ENCODE data around the gene ADIPOR2.

Gene ADIPOR2

DNA sequence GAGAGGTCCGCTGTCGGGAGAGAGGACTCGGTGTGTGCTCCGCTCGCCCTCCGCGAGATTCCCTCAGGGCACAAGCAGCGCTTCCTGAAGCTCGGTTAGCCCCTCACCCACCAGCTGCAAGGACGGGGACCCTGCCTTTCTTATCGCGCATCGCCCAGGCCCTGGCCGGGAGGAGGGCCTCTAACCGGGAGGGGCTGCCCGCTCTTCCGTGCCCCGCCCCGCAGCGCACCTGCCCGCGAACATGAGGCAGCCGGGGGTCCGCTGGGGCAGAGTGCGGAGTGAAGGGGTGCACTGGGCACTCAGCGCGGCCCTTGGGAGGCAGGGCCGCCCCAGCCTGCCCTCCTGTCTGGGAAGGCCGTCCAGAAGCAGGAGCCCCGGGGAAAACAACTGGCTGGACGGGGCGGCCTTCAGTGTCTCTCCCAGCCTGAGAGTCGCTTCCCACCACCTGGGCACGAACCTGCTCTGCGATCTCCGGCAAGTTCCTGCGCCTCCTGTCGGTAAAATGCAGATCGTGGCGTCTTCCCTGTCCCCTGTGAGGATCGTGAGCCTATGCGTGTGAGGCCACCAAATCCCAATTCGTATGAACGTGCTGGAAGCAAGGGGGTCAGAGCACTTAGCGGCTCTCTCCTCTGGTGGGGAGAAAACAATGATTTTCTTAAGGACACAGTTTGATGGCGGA, 28.0 kb upstream of the ADIPOR2 start:
- ChIA-PET CTCF (interaction anchor here (20.3 kb wide), 1 partner anchor 126 kb away, joined by 767 read pairs; no protein-coding TSS in a partner anchor), POLR2A (no interaction called here)
- TF ChIP-seq, protein P1, sequence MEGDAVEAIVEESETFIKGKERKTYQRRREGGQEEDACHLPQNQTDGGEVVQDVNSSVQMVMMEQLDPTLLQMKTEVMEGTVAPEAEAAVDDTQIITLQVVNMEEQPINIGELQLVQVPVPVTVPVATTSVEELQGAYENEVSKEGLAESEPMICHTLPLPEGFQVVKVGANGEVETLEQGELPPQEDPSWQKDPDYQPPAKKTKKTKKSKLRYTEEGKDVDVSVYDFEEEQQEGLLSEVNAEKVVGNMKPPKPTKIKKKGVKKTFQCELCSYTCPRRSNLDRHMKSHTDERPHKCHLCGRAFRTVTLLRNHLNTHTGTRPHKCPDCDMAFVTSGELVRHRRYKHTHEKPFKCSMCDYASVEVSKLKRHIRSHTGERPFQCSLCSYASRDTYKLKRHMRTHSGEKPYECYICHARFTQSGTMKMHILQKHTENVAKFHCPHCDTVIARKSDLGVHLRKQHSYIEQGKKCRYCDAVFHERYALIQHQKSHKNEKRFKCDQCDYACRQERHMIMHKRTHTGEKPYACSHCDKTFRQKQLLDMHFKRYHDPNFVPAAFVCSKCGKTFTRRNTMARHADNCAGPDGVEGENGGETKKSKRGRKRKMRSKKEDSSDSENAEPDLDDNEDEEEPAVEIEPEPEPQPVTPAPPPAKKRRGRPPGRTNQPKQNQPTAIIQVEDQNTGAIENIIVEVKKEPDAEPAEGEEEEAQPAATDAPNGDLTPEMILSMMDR (IDR thresholded peaks at IDR 0.05; ENCODE audit: insufficient read depth, low read length, missing control alignments) = peak; percentile 52
- H3K4me3 ChIP-seq (ENCODE audit: low read depth, low read length) = no peak overlapping the region; the same call in 1 of the 2 replicates
- DNase-seq (ENCODE audit: low read depth, low spot score) = no peak

DNA sequence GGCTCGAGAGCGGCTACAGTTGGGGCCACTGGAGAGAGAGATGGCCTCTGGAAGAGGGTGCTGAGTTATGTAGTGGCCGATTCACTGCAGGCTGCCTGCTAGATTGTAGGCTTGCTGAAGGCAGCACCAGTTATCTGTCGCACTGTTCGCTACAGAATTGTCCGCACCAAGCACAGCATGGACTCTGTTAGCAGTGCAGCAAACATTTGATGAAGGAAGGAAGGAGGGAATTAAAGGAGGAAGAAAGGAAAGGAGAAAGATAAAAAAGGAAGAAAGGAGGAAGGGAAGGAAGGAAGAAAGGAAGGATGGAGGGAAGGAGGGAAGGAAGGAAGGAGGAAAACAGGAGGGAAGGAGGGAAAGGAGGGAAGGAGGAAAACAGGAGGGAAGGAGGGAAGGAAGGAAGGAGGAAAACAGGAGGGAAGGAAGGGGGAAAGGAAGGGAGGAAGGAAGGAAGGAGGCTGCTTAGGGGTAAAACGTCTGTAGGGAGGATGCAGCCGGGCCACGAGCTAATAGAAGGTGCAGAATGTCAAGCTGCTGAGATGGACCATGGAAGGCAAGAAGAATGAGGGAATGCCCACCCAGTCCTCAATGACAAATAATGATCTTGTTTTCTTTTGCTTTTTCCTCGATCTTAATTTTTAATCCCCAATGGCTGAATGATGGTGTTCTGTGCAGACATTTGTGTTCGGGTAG, 27.3 kb upstream of the ADIPOR2 start:
- ChIA-PET POLR2A (no interaction called here), CTCF (interaction anchor here (1.5 kb wide), 1 partner anchor 128 kb away, joined by 7 read pairs; no protein-coding TSS in a partner anchor)
- H3K4me3 ChIP-seq (ENCODE audit: low read depth, low read length) = no peak overlapping the region
- TF ChIP-seq, protein P1 (IDR thresholded peaks at IDR 0.05; ENCODE audit: insufficient read depth, low read length, missing control alignments) = no peak
- DNase-seq (ENCODE audit: low read depth, low spot score) = no peak

DNA sequence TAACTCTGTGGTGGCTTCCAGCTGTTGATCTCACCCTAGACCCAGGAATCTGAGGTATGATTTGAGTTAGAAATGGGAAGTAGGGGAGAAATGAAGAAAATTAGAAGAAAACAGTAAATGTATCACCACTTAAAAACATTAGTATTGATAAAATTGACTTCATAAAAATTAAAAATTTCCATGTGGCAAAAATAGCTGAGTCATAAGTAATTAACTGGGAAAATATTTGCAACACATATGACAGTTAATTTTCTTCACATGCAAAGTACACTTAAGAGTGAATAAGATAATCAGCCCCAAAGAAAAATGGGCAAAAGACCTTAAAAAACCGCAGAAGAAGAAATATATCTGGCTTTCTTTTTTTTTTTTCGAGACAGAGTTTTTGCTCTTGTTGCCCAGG, 25.5 kb upstream of the ADIPOR2 start:
- no peak overlapping the region for H3K4me3 ChIP-seq (ENCODE audit: low read depth, low read length)
- DNase-seq (ENCODE audit: low read depth, low spot score) = no peak
- TF ChIP-seq, protein P1 (IDR thresholded peaks at IDR 0.05; ENCODE audit: insufficient read depth, low read length, missing control alignments) = no peak
- CTCF ChIA-PET = interaction anchor here (0.9 to 1.6 kb wide), 3 partner anchors 12 to 32 kb away, joined by 3 to 7 read pairs (median 4); no protein-coding TSS in a partner anchor
- POLR2A ChIA-PET = no interaction called here

DNA sequence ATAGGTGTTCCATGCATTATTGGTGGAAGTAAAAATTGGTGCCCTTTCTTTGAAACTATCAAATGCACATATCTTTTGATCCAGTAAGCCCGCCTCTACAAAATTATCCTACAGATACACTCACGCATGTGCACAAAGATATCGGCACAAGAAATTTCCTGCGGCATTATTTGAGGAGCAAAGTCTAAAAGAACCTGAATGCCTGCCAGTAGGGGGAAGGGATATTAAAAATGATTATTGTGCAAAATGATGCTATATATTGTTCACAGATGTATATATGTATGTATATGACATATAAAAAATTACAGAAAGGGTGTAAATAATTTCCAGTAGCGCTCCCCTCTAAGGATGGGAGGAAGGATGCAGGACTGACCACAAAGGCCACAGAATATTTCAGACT, 24.7 kb upstream of the ADIPOR2 start:
- POLR2A ChIA-PET = no interaction called here
- CTCF ChIA-PET = interaction anchor here (0.9 to 1.6 kb wide), 2 partner anchors 13 to 125 kb away, joined by 3 to 7 read pairs; no protein-coding TSS in a partner anchor
- no peak for DNase-seq (ENCODE audit: low read depth, low spot score)
- TF ChIP-seq, protein P1 (IDR thresholded peaks at IDR 0.05; ENCODE audit: insufficient read depth, low read length, missing control alignments) = no peak
- no peak overlapping the region for H3K4me3 ChIP-seq (ENCODE audit: low read depth, low read length)

DNA sequence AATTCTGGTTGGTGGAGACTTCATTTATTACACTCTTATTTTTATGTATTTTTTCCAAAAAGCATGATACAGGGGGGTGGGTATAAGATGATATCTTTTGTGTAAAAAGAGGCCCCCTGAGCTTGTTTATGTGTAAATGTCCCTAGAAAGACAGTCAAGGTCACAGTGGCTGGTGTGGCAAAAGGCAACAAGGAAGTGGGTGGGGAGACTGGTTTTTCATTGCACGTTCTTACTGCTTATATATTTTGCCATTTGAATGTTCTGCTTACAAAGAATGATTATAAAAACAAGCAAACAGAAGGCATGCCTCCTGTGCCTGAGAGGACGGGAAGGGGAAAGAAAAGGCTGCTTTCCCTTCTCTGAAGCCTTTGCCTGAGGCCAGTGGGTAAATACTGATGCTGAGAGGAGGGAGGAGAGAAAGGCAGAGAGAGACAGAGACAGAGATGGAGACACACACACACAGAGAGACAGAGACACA, 24.1 kb upstream of the ADIPOR2 start:
- ChIA-PET POLR2A (no interaction called here), CTCF (interaction anchor here (0.9 to 1.5 kb wide), 2 partner anchors 124 to 273 kb away, joined by 3 to 5 read pairs; no protein-coding TSS in a partner anchor)
- DNase-seq (ENCODE audit: low read depth, low spot score) = no peak
- no peak overlapping the region for H3K4me3 ChIP-seq (ENCODE audit: low read depth, low read length)
- TF ChIP-seq, protein P1 (IDR thresholded peaks at IDR 0.05; ENCODE audit: insufficient read depth, low read length, missing control alignments) = no peak

All from AG04449 (cell line).